ENCODE results near the gene CAPN5.

The CAPN5 gene

GRCh38 chr11:77171885-77172665 lies 105.3 kb downstream of the CAPN5 start:
- no peak for DNase-seq (ENCODE audit: low read depth, low spot score)

DNA sequence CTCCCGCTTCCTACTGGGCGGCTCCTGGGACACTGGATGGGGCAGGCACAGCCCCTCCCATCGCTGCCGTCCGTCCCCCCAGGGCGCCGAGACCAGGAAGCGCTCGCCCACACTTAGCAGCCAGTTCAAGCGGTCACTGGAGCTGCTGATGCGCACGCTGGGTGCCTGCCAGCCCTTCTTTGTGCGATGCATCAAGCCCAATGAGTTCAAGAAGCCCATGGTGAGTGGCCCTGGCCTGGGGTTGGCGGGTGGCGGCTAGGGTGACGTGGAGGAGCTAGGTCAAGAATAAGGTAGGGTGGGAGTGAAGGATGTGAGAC lies 105.9 kb downstream of the CAPN5 start:
- no peak for DNase-seq (ENCODE audit: low read depth, low spot score)

- DNase-seq (ENCODE audit: low read depth, low spot score) = no peak
Observed at GRCh38 chr11:77173494-77173893, 106.7 kb downstream of the CAPN5 start.

DNA sequence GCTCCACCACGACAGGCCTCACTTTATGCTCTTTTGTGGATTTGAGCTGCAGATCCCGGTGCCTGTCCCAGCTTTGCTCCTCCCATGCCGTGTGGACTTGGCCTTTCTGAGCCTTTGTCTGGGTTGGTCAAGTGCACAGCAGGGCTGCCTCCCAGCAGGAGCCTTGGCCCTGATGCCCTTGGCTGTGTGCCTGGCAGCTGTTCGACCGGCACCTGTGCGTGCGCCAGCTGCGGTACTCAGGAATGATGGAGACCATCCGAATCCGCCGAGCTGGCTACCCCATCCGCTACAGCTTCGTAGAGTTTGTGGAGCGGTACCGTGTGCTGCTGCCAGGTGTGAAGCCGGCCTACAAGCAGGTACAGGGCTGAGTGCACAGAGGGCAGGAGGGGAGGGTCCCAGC lies 107.8 kb downstream of the CAPN5 start:
- no peak for DNase-seq (ENCODE audit: low read depth, low spot score)

GRCh38 chr11:77175021-77175842 lies 108.5 kb downstream of the CAPN5 start:
- no peak for DNase-seq (ENCODE audit: low read depth, low spot score)

Data from activated naive CD8-positive, alpha-beta T cell treated with anti-CD3 and anti-CD28 coated beads, Interleukin-2, amount 50 U/mL, for 16 hours (primary cell).